Measurements from ENCODE around the gene ZCCHC7.
"Not testable (repeated sequence)": the region's sequence is repeated elsewhere in the genome, so short reads cannot be mapped to it uniquely, and the experiment has no call there.

The ZCCHC7 gene

DNA sequence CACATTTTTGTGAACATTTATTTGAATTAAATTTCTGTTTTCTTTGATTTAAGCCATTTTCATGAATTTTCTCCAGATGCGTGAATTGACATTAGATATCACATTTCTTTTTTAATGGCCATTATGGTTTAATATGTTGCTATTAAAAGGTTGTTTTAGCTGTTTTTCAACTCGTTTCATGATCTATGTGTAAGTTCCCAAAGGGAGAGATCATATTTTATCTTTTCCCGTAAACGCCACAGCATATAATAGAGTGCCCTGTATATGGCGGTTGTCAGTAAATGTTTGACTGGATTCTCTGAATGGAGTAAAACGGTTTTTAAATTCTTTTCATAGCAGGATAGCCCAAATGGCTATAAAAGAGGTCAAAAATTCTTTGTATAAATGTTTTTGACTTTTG is 35.8 kb downstream of the ZCCHC7 start:
- Histone ChIP-seq H3K27me3 (replicated peaks; ENCODE audit: control insufficient read depth, insufficient read depth, low read length) (no peaks in the 10 kb centered on the region), H3K36me3 (ENCODE audit: control insufficient read depth, insufficient read depth, low read length) (peaks cover 7% of the 10 kb centered on the region), H3K4me3 (replicated peaks; ENCODE audit: low read depth, low read length) (no peak overlapping the region)
- TF ChIP-seq, protein P1, sequence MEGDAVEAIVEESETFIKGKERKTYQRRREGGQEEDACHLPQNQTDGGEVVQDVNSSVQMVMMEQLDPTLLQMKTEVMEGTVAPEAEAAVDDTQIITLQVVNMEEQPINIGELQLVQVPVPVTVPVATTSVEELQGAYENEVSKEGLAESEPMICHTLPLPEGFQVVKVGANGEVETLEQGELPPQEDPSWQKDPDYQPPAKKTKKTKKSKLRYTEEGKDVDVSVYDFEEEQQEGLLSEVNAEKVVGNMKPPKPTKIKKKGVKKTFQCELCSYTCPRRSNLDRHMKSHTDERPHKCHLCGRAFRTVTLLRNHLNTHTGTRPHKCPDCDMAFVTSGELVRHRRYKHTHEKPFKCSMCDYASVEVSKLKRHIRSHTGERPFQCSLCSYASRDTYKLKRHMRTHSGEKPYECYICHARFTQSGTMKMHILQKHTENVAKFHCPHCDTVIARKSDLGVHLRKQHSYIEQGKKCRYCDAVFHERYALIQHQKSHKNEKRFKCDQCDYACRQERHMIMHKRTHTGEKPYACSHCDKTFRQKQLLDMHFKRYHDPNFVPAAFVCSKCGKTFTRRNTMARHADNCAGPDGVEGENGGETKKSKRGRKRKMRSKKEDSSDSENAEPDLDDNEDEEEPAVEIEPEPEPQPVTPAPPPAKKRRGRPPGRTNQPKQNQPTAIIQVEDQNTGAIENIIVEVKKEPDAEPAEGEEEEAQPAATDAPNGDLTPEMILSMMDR (IDR thresholded peaks at IDR 0.05; ENCODE audit: insufficient read depth, low read length, poor library complexity, severe bottlenecking) = no peak
- no peak for DNase-seq (ENCODE audit: extremely low read depth, insufficient read length)

DNA sequence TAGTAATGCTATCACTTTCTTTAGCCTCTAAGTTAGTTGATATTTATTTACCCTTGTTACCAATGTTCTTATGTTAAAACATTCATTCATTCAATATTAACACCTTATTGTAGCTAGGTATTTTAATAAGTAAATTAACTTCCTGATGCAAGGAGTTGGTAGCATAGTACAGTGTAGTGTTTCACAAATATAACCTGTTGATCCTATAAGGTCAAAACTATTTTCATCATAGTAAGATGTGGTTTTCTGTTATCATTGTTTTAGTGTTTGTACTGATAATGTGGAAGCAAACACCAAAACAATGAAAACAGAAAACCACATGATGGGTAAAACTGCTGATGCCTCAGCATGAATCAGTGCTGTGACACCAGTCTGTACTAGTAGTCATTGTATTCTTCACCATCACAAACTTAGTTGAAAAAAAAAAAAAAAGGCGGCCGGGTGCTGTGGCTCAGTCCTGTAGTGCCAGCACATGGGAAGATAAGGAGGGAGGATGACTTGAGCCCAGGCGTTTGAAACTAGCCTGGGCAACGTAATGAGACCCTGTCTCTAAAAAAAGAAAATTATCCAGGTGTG is 36.5 kb downstream of the ZCCHC7 start:
- Histone ChIP-seq H3K27me3 (replicated peaks; ENCODE audit: control insufficient read depth, insufficient read depth, low read length) (no peaks in the 10 kb centered on the region), H3K4me3 (replicated peaks; ENCODE audit: low read depth, low read length) (no peak overlapping the region), H3K36me3 (ENCODE audit: control insufficient read depth, insufficient read depth, low read length) (peaks cover 7% of the 10 kb centered on the region)
- TF ChIP-seq, protein P1 (IDR thresholded peaks at IDR 0.05; ENCODE audit: insufficient read depth, low read length, poor library complexity, severe bottlenecking) = no peak
- DNase-seq (ENCODE audit: extremely low read depth, insufficient read length) = no peak

- H3K27me3 ChIP-seq (replicated peaks; ENCODE audit: control insufficient read depth, insufficient read depth, low read length) = no peaks in the 10 kb centered on the region
- TF ChIP-seq, protein P1 (IDR thresholded peaks at IDR 0.05; ENCODE audit: insufficient read depth, low read length, poor library complexity, severe bottlenecking) = no peak
- DNase-seq (ENCODE audit: extremely low read depth, insufficient read length) = no peak
- H3K4me3 ChIP-seq (replicated peaks; ENCODE audit: low read depth, low read length) = no peak overlapping the region
- peaks cover 7% of the 10 kb centered on the region for H3K36me3 ChIP-seq (ENCODE audit: control insufficient read depth, insufficient read depth, low read length)
Observed at GRCh38 chr9:37157726-37158377, 37.5 kb downstream of the ZCCHC7 start.

- no peaks in the 10 kb centered on the region for H3K27me3 ChIP-seq (replicated peaks; ENCODE audit: control insufficient read depth, insufficient read depth, low read length)
- no peak overlapping the region for H3K4me3 ChIP-seq (replicated peaks; ENCODE audit: low read depth, low read length)
- DNase-seq (ENCODE audit: extremely low read depth, insufficient read length) = no peak
- TF ChIP-seq, protein P1 (IDR thresholded peaks at IDR 0.05; ENCODE audit: insufficient read depth, low read length, poor library complexity, severe bottlenecking) = no peak
- H3K36me3 ChIP-seq (ENCODE audit: control insufficient read depth, insufficient read depth, low read length) = peaks cover 4% of the 10 kb centered on the region
Observed at GRCh38 chr9:37163299-37163698, 42.9 kb downstream of the ZCCHC7 start.

- not testable (repeated sequence) for H3K36me3 ChIP-seq (ENCODE audit: control insufficient read depth, insufficient read depth, low read length); DNase-seq (ENCODE audit: extremely low read depth, insufficient read length); H3K27me3 ChIP-seq (replicated peaks; ENCODE audit: control insufficient read depth, insufficient read depth, low read length); H3K4me3 ChIP-seq (replicated peaks; ENCODE audit: low read depth, low read length)
Observed at GRCh38 chr9:37164335-37164734, 44.0 kb downstream of the ZCCHC7 start.

DNA sequence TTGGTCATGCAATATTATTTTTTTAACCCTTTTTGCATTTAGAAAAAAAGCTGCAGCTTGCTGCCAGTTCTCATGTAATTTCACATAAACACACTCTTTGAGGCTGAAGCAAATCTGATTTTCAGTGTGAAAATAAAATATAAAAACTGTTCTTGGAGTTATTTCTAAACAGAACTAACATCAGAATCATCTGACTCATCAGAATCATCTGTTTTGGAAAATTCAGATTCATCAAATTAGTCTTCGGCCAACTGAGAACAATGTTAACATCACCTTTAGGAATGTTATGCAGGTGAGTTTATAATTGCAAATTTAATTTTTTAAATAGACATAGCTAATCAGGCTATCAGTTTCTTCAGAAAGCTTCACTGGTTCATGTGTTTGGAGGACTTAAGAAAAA is 45.3 kb downstream of the ZCCHC7 start:
- Histone ChIP-seq H3K27me3 (replicated peaks; ENCODE audit: control insufficient read depth, insufficient read depth, low read length) (no peaks in the 10 kb centered on the region), H3K36me3 (ENCODE audit: control insufficient read depth, insufficient read depth, low read length) (no peaks in the 10 kb centered on the region; the same call in 1 of the 2 replicates), H3K4me3 (replicated peaks; ENCODE audit: low read depth, low read length) (no peak overlapping the region)
- TF ChIP-seq, protein P1 (IDR thresholded peaks at IDR 0.05; ENCODE audit: insufficient read depth, low read length, poor library complexity, severe bottlenecking) = no peak
- no peak for DNase-seq (ENCODE audit: extremely low read depth, insufficient read length)
